HG03520 (cell line): ENCODE measurements around the gene HMX2.
A peak's percentile ranks its signal among the peaks of the same experiment; 100 is the strongest.
"Not testable (repeated sequence)": the region's sequence is repeated elsewhere in the genome, so short reads cannot be mapped to it uniquely, and the experiment has no call there.

Experiments used
- ATAC-seq: cut with Tn5 transposase; IDR thresholded peaks from one replicate; pipeline ENCODE4 v1.9.1; 2021; ENCODE audit warnings: mild to moderate bottlenecking, moderate library complexity; ENCODE audit not compliant: unreplicated experiment

HMX2 gene

GRCh38 chr10:123150271-123150985, 2.5 kb downstream of the HMX2 start:
- ATAC-seq = no peak

GRCh38 chr10:123150986-123151736, 3.2 kb downstream of the HMX2 start:
- ATAC-seq = no peak

- ATAC-seq = no peak
Measured at GRCh38 chr10:123151737-123152135, 3.8 kb downstream of the HMX2 start.

- no peak for ATAC-seq
Measured at GRCh38 chr10:123153486-123154091, 5.7 kb downstream of the HMX2 start.

- peak; percentile 85 for ATAC-seq
Measured at GRCh38 chr10:123154092-123154710, 6.3 kb downstream of the HMX2 start, which contains the start of gene BUB3. TSS of gene BUB3 (plus strand) at chr10:123154402. CDS start at chr10:123154918, 516 bp downstream.

GRCh38 chr10:123154711-123155505, 7.0 kb downstream of the HMX2 start:
- peak; percentile 37 for ATAC-seq

- no peak for ATAC-seq
Measured at GRCh38 chr10:123156078-123156477, 8.1 kb downstream of the HMX2 start.

GRCh38 chr10:123157210-123157609, 9.3 kb downstream of the HMX2 start:
- ATAC-seq = no peak

GRCh38 chr10:123158682-123159081, 10.7 kb downstream of the HMX2 start:
- ATAC-seq = no peak

GRCh38 chr10:123160311-123160980, 12.5 kb downstream of the HMX2 start:
- no peak for ATAC-seq

- no peak for ATAC-seq
Measured at GRCh38 chr10:123164319-123164718, 16.4 kb downstream of the HMX2 start.

GRCh38 chr10:123165445-123166072, 17.6 kb downstream of the HMX2 start:
- ATAC-seq = no peak

GRCh38 chr10:123166618-123167017, 18.7 kb downstream of the HMX2 start:
- no peak for ATAC-seq

- ATAC-seq = no peak
Measured at GRCh38 chr10:123170961-123171360, 23.0 kb downstream of the HMX2 start.

- not testable (repeated sequence) for ATAC-seq
Measured at GRCh38 chr10:123171616-123172015, 23.7 kb downstream of the HMX2 start.

- no peak for ATAC-seq
Measured at GRCh38 chr10:123175389-123176387, 27.8 kb downstream of the HMX2 start.

- ATAC-seq = not testable (repeated sequence)
Measured at GRCh38 chr10:123178390-123178789, 30.5 kb downstream of the HMX2 start.
